HepG2 (cell line): ENCODE results near the gene SERPIND1. TPM values are rescaled to one million over a fixed set of nuclear protein-coding genes. Genes with fewer than 3 reads are reported as not detected.

Experiments
- ATAC-seq: fragments of 200-7000 bp; cut with Tn5 transposase; 3 replicates; pipeline ENCODE4 v1.9.1; 2020; ENCODE audit warnings: mild to moderate bottlenecking, moderate library complexity
- BruUV-seq: library from RNA; stranded (reverse); fragments of 400-500 nt; replicated peaks from 2 replicates; lab custom pipeline; 2021; lab: Mats Ljungman, UMichigan
- CTCF ChIA-PET: fragments of 300-600 bp; formaldehyde crosslinking; extraction: SDS; loops from one replicate; lab custom pipeline; 2021; ENCODE audit warnings: low total read pairs, inconsistent platforms, low intra/inter-chr PET ratio; lab: Yijun Ruan, JAX
- POLR2A ChIA-PET: fragments of 350-600 bp; sonication (Branson Sonifier 250); formaldehyde crosslinking; loops from one replicate; lab custom pipeline; 2020; ENCODE audit warnings: antibody characterized with exemption, inconsistent platforms; lab: Yijun Ruan, JAX
- DNase-seq: peaks from one replicate; pipeline ENCODE4 v3.0.0-alpha.2; 2015; ENCODE audit warnings: low spot score
- FAIRE-seq: peaks from 3 replicates; lab custom pipeline; 2011; peaks lifted over from hg19 to GRCh38; lab: Jason Lieb, UNC
- H2AFZ ChIP-seq: one replicate; pipeline ENCODE4 v1.6.1; 2011; ENCODE audit warnings: low read length, inconsistent platforms
- H3K27ac ChIP-seq: fragments of 300-600 bp; 3 replicates; pipeline ENCODE4 v1.8.0; 2011; ENCODE audit warnings: mixed run types, mild to moderate bottlenecking, mixed read lengths, low read length, inconsistent platforms; ENCODE audit not compliant: insufficient read depth; ENCODE audit errors: extremely low read length
- H3K27me3 ChIP-seq, 2 experiments: fragments of 200-600 bp in 1 of 2; 2 replicates in 1 of 2; 3 replicates in 1 of 2; pipeline versions ENCODE4 v1.6.0 to v1.8.0; 2011; ENCODE audit warnings: low read length in 2 of 2, mild to moderate bottlenecking in 2 of 2, moderate library complexity in 2 of 2, inconsistent platforms in 1 of 2; ENCODE audit not compliant: insufficient read depth in 2 of 2, control insufficient read depth in 1 of 2
- H3K36me3 ChIP-seq, 2 experiments: fragments of 200-600 bp in 1 of 2; replicated peaks in 1 of 2; 2 replicates in 1 of 2; 3 replicates in 1 of 2; pipeline versions ENCODE4 v1.5.1 to v1.8.0; 2011; ENCODE audit warnings: low read length in 2 of 2, inconsistent platforms in 1 of 2; ENCODE audit not compliant: insufficient read depth in 2 of 2, control insufficient read depth in 1 of 2
- H3K4me1 ChIP-seq: 2 replicates; pipeline ENCODE4 v1.5.1; 2012; ENCODE audit warnings: low read length, inconsistent platforms; ENCODE audit not compliant: insufficient read depth
- H3K4me2 ChIP-seq: 2 replicates; pipeline ENCODE4 v1.6.0; 2011; ENCODE audit warnings: low read depth, low read length, inconsistent platforms
- H3K4me3 ChIP-seq, 3 experiments: fragments of 200-600 bp in 1 of 3; sonication (generic), shearing (Covaris generic) in 1 of 3; replicated peaks in 1 of 3; 2 replicates each; pipeline ENCODE4 v1.5.1; 2011 to 2016; ENCODE audit warnings: low read length in 3 of 3, inconsistent platforms in 2 of 3, low read depth in 2 of 3, mild to moderate bottlenecking in 2 of 3, control low read depth in 1 of 3, mixed read lengths in 1 of 3; ENCODE audit not compliant: insufficient read depth in 1 of 3
- H3K79me2 ChIP-seq: one replicate; pipeline ENCODE4 v1.6.1; 2011; ENCODE audit warnings: low read length, inconsistent platforms; ENCODE audit not compliant: insufficient read depth
- H3K9ac ChIP-seq: 2 replicates; pipeline ENCODE4 v1.6.0; 2011; ENCODE audit warnings: mild to moderate bottlenecking, low read depth, low read length, inconsistent platforms; ENCODE audit not compliant: insufficient read depth
- H3K9me3 ChIP-seq: 2 replicates; pipeline ENCODE4 v1.5.1; 2012; ENCODE audit warnings: mild to moderate bottlenecking, low read length
- H4K20me1 ChIP-seq: 2 replicates; pipeline ENCODE4 v1.6.0; 2011; ENCODE audit warnings: inconsistent platforms, mild to moderate bottlenecking, low read length, moderate library complexity; ENCODE audit not compliant: insufficient read depth
- ARNTL ChIP-seq: sonication (generic); formaldehyde crosslinking; IDR thresholded peaks from 2 replicates; pipeline ENCODE4 v1.4.0; 2020; ENCODE audit warnings: mild to moderate bottlenecking, missing genetic modification reagents
- CREB1 ChIP-seq, 2 experiments: fragments of 450-650 bp in 1 of 2; IDR thresholded peaks; 2 replicates each; pipeline ENCODE4 v1.6.1; 2016 to 2017; ENCODE audit warnings: control low read depth in 1 of 2, mild to moderate bottlenecking in 1 of 2, missing compliant biosample characterization in 1 of 2, missing genetic modification characterization in 1 of 2
- LRRFIP1 ChIP-seq: sonication (generic); formaldehyde crosslinking; conservative IDR thresholded peaks from 2 replicates; pipeline ENCODE4 v1.4.0; 2020; ENCODE audit warnings: missing genetic modification reagents
- SNAPC4 ChIP-seq: sonication (generic); formaldehyde crosslinking; IDR thresholded peaks from 2 replicates; pipeline ENCODE4 v1.4.0; 2020; ENCODE audit warnings: mild to moderate bottlenecking, missing genetic modification reagents
- THAP9 ChIP-seq: sonication (generic); formaldehyde crosslinking; IDR thresholded peaks from 2 replicates; pipeline ENCODE4; 2020; ENCODE audit warnings: missing genetic modification reagents, mild to moderate bottlenecking, borderline replicate concordance
- ZFP36L1 ChIP-seq: sonication (generic); formaldehyde crosslinking; IDR thresholded peaks from 2 replicates; pipeline ENCODE4 v1.8.0; 2022; ENCODE audit warnings: mild to moderate bottlenecking, missing genetic modification reagents, moderate library complexity
- ZNF138 ChIP-seq: sonication (generic); formaldehyde crosslinking; IDR thresholded peaks from 2 replicates; pipeline ENCODE4 v1.5.0; 2020; ENCODE audit warnings: mild to moderate bottlenecking, low read depth, missing genetic modification reagents
- ZNF44 ChIP-seq: sonication (generic); formaldehyde crosslinking; IDR thresholded peaks from 2 replicates; pipeline ENCODE4 v1.5.1; 2020; ENCODE audit warnings: mild to moderate bottlenecking, missing genetic modification reagents
- ZNF678 ChIP-seq: sonication (generic); formaldehyde crosslinking; IDR thresholded peaks from 2 replicates; pipeline ENCODE4 v1.4.0; 2020; ENCODE audit warnings: mild to moderate bottlenecking, missing genetic modification reagents
- ZNF850 ChIP-seq: sonication (generic); formaldehyde crosslinking; conservative IDR thresholded peaks from 2 replicates; pipeline ENCODE4 v1.9.0; 2021; ENCODE audit warnings: mild to moderate bottlenecking, missing genetic modification reagents
- WGBS: methylation state at CpG from one replicate; pipeline ENCODE4 v1.1.6; 2017; ENCODE audit warnings: low lambda C conversion rate; 5-methylcytosine and 5-hydroxymethylcytosine counted together
- in situ Hi-C: cut with HindIII; loops from 2 replicates; pipeline ENCODE4 v1.10.0; 2017; ENCODE audit warnings: low pct_unique_long_range_greater_than_20kb; ENCODE audit not compliant: extremely low pct_ligation_motif_present
- intact Hi-C: fragments of 100-400 bp; cut with micrococcal nuclease; formaldehyde crosslinking; loops from one replicate; pipeline ENCODE4 v1.10.0; 2022; ENCODE audit not compliant: unreplicated experiment
- polyA plus RNA-seq, 8 experiments: library from polyadenylated mRNA; depleted of rRNA in 3 of 8; stranded (reverse) in 7 of 8; unstranded in 1 of 8; fragments of >200 nt; fragmentation: Illumina TruSeq in 4 of 8; extraction: Trizol in 4 of 8; gene quantifications; 2 replicates each; pipeline versions ENCODE4 v1.2.1 to v1.2.3, GENCODE V29; 2011 to 2016; ENCODE audit warnings: low read depth in 4 of 8, missing spikeins in 1 of 8, mixed read lengths in 1 of 8; ENCODE audit not compliant: insufficient read depth in 1 of 8
- total RNA-seq, 5 experiments: library from RNA; depleted of rRNA; stranded (reverse); fragments of >200 nt; fragmentation: Illumina TruSeq; extraction: Trizol; gene quantifications; 2 replicates each; pipeline ENCODE4 v1.2.3, GENCODE V29; 2016; ENCODE audit warnings: low read depth in 1 of 5
- TF ChIP-seq, protein P1 (sequence below): sonication (generic); formaldehyde crosslinking; IDR thresholded peaks from 2 replicates; pipeline ENCODE4 v1.5.1; 2020; ENCODE audit warnings: missing genetic modification reagents, mild to moderate bottlenecking, borderline replicate concordance

SERPIND1 gene
- total and polyA plus RNA-seq, 2 of the 13 experiments (the other 11 are each of a cell fraction or from before 2014, with no cell fraction given), result 111 to 350 TPM

- TF ChIP-seq LRRFIP1 (CRISPR knock-in tag), result no peak
These were observed 26.7 kb upstream of the SERPIND1 start (continued) for GRCh38 chr22:20747223-20747622.

DNA sequence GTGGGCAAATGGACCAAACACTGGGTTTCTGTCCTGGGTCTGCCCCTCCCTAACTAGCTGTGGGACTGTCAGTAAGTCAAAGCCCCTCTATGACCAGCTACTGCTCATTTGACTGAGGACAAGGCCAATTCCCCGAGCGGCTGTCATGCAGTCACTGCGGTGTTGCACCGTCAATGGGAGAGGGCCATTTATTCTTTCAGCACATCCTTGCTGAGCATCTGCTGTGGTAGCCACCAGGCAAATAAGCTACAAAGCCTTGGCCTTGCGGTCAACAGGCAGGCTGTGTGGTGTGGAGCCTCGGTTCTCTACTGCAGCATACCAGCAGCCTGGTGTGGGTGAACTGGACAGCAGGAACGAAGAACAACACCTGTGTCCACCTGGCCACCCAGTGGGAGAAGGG, 25.8 kb upstream of the SERPIND1 start:
- Histone ChIP-seq H3K9me3 (no peaks in the 10 kb centered on the region), H3K79me2 (no peaks in the 10 kb centered on the region), H2AFZ (no peak overlapping the region), H3K36me3 (peaks cover 5 to 48% of the 10 kb centered on the region in 2 experiments; a peak in 3 of 5 replicates), H3K9ac (no peak overlapping the region), H3K27ac (no peak overlapping the region), H4K20me1 (no peaks in the 10 kb centered on the region), H3K4me3 (no peak overlapping the region), H3K27me3 (no peaks in the 10 kb centered on the region), H3K4me1 (no peaks in the 10 kb centered on the region), H3K4me2 (no peak overlapping the region)
- ChIA-PET POLR2A (no interaction called here), CTCF (no interaction called here)
- no TSS peak for BruUV-seq
- 90% methylated on average over 2 of the region's 7 CpGs for WGBS
- in situ Hi-C loops, result no loop called here
- DNase-seq (no peak), FAIRE-seq (no peak), ATAC-seq (no peak)
- intact Hi-C loops, result no loop called here
- TF ChIP-seq ZFP36L1 (no peak), ARNTL (CRISPR knock-in tag) (no peak), CREB1 (IDR thresholded peaks at IDR 0.05) (no peak), CREB1 (CRISPR knock-in tag; IDR thresholded peaks at IDR 0.05) (no peak), ZNF850 (CRISPR knock-in tag) (no peak), ZNF138 (CRISPR knock-in tag) (no peak), THAP9 (CRISPR knock-in tag) (no peak), ZNF44 (no peak), SNAPC4 (no peak), ZNF678 (CRISPR knock-in tag) (no peak)
- TF ChIP-seq, protein P1, sequence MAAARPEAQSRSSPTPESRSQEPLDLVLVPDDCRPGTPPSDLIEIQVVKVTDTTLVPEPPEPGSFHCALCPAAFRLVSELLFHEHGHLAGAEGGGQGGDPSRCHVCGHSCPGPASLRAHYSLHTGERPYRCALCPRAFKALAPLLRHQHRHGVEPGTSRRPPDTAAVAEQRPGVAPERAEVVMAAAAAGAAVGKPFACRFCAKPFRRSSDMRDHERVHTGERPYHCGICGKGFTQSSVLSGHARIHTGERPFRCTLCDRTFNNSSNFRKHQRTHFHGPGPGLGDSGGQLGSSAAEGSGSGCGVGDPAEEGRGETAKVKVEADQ, result no peak
